Stimulated activated CD4-positive, alpha-beta T cell treated with anti-CD3 and anti-CD28 coated beads, Interleukin-4, amount 100 ng/mL, for 4 hours (primary cell): ENCODE data around the gene C17orf114.

Experiments
- DNase-seq, 2 experiments: peaks; one replicate each; pipeline ENCODE4 v3.0.0-alpha.2; 2020

C17orf114 gene

DNA sequence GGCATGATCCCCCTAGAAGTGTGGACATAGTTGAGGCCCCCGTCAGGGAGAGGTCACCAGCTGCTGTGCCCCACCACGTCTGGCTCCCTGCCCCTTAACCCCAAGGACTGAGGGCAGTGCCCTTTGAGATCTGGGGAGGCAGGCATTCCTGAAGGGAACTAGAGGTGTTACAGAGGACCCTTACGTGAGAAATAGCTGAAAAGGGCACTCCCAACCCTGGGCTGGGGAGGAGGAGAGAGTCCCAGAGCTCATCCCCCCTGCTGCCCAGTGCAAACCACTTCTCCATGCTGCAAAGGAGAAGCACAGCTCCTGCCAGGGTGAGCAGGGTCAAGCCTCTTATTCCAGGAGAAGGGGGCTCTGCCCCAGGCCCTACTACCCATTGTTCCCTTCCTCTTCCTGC is 20.7 kb upstream of the C17orf114 start:
- no peak for DNase-seq

DNA sequence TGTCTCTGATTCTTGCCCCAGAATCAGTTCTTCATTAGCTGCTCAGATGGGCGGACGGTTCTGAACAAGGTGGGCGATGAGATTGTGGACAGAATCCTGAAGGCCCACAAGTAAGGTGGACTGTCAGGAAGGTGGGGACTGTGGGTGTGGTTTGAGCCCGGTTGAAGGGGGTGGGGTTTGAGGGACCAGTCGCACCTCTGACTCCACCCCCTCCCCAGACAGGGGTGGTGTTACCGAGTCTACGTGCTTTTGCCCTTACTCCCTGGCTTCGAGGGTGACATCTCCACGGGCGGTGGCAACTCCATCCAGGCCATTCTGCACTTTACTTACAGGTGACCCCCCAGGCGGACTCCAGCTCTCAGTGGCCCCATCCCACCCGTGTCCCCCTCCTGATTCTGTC is 16.1 kb upstream of the C17orf114 start:
- DNase-seq: no peak

DNA sequence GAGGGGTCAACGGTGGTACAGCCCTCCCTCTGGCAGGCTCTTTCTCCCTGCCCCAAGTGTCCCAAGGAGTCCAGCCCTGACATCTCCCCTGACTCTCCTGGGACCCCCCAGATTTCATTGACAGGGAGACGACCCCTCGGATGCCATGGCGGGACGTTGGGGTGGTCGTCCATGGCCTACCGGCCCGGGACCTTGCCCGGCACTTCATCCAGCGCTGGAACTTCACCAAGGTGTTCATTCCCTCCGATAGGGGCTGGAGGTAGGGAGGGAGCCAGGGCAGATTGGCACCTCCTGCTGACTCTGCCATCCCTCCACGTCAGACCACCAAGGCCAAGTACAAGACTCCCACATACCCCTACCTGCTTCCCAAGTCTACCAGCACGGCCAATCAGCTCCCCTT is 14.7 kb upstream of the C17orf114 start:
- no peak for DNase-seq

DNA sequence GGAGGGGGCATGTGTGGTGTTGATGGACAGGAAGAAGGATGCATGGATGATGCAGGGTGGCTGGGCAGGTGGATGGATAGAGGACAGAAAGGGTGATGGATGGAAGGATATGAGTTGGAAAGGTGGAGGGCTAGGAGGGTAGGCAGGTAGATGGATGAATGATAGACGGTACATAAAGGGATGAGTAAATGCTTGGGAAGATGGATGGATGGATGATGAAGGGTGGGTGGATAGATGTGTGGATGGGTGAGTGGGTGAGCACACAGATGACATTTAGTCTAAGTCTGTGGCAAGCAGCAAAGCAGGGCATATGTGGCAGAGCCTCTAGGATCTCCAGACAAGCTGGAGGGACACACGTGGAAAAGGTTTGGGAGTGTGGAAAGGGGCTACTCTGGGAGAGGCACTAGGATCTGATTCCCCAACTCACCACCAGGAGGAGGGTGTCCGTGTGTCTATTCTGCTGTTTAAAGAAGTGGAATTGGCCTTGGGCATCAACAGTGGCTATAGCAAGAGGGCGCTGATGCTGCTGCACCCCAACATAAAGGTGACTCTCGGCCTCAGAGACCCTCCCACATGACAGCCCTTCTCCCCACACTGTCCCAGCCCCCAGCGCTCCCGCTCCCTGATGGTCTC is 13.0 kb upstream of the C17orf114 start:
- no peak for DNase-seq

DNA sequence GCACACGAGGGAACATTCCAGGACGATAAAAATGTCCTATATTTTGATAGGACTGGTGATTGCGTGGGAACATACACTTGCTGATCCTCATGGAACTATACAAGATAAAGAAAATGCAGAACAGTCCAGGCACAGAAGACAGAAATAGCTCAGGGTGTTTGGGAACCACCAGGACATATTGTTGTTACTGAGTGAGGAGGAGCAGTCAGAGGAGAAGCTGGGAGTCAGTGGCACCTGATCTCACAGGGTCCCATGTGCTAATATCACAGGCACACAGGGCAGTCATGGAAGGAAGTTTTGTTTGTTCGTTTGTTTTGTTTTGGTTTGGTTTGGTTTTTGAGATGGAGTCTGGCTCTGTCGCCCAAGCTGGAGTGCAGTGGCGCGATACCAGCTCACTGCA is 10.6 kb upstream of the C17orf114 start:
- no peak for DNase-seq

DNA sequence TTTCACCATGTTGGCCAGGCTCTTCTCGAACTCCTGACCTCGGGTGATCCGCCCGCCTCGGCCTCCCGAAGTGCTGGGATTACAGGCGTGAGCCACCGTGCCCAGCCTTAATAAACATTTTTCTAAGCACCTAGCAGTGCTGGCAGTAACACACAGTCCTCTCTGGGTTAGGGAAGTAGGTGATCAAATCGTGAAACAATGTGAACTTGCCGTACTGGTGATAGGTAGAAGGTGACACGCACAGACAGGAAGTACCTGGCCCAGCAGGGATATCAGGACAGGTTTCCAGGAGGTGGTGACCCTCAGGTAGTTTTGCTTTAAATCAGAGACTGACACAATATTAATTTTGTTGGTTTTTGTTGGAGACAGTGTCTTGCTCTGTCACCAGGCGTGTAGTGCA is 9.3 kb upstream of the C17orf114 start:
- DNase-seq: no peak

DNA sequence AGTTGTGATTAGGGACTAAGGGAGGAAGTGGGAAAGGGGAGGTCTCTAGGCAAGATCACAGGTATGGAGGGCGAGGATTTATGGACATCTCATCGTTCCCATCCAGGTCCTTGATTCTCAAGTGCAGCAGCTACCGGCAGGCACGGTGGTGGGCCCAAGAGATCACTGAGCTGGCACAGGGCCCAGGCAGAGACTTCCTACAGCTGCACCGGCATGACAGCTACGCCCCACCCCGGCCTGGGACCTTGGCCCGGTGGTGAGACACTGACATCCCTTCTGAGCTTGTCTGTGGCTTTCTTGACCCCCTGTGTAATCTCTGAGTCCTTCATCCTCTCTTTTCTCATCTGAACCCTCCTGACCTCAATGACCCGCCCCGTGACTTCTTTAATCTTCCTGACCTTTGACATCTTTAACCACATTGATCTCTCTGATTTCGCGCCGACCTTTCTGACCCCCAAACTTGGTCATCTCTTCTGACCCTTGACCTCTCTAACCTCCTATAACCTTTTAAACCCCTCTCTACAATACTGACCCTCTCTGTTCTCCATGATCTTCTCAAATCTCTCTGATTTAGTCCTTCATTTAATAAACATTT is 8.7 kb upstream of the C17orf114 start:
- no peak for DNase-seq

DNA sequence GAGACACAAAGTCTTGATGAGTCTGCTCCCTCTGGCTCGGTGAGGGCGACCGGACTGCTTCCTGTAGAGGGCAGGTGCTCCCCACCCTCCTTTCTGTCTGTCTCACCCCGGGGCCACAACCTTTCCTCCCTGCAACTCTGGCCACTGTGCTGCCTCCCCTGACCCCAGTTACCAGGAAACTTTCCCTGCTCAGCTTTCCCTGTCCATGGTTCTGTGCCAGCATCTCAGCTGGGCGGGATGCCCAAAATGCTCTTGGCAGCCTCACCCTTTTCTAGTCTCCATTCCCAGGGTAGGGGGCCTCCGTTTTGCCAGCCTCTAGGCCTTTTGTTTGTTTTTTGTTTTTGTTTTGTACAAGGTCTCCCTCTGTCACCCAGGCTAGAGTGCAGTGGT is 6.2 kb upstream of the C17orf114 start:
- no peak for DNase-seq

DNA sequence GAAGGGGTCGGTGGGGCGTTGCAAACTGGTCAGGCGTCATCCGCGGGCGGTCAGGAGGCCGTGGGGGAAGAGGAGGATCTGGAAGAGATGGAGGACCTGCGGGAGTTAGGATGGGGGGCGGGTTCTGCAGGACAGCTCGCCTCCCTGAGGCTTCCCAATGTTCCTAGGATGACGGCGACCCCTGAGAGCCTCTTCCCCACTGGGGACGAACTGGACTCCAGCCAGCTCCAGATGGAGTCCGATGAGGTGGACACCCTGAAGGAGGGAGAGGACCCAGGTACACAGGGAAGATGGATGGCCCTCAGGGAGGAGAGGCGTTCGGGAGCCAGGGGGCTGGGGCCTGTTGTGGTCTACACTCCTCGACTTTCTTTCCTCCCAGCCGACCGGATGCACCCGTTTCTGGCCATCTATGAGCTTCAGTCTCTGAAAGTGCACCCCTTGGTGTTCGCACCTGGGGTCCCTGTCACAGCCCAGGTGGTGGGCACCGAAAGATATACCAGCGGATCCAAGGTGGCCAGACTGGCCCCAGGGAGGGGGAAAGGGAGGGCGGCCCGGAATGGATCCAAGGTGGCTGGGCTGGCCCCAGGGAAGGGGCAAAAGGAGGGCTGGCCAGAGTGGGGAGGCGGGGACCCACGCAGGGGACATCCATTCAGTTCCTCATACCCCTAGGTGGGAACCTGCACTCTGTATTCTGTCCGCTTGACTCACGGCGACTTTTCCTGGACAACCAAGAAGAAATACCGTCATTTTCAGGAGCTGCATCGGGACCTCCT is 5.7 kb upstream of the C17orf114 start:
- no peak for DNase-seq

DNA sequence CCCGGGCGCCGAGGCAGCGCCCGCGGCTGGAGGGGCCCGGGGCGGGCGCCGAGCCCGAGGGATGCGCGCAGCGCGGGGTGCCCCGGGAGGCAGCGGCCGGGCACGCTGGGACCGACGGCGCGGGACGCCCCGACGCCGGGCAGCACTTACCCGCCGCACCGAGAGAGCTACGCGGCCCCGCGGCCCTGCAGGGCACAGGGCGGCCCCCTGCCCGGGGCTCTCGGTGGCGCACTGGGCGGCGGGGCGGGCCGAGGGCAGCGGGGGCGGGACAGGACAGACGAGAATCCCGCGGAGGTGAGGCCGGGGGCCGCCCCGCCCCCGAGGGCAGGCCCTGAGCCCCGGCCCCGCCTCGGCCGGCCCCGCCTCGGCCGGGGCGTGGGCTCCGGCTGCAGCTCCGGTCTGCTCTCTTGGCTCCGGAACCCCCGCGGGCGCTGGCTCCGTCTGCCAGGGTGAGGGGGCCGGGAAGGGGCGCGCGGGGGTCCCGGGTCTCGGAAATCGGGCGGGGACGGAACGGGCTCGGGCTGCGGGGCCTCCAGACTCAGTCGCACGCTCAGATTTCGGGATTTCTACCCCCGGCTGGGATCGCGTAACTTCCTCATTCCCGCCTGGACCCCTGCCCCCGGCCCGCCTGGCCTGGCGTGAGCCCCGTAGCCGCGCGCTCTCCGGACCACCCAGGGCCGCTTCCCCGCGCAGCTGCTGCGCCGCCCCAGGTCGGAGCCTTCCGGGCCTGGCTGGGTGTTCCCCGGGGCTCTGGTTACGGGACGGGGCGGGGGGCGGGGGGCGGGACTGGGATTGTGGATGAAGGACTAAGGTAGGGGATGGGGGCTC is 4.9 kb upstream of the C17orf114 start, which contains the start of gene PLD2:
PLD2 (plus strand) TSS at position 376 of the 828 bp plus-strand sequence. CDS start 621 bp downstream, outside the sequence.
- peak; percentile 78 to 87 for DNase-seq

DNA sequence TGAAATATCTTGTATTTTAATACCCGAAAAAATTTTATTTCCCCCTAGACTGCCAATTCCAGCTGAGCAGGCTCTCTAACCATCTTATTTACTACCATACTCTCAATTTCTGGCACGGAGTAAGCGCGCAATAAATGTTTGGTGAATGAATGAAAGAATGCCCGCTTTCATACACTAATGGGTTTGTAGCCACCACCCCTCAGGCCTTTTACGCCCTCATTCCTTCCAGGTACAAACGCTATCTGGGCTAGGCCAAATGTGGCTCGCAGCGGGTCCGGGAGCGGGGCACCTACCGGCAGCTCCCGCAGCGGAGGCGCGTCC is 4.3 kb upstream of the C17orf114 start:
- DNase-seq: no peak

DNA sequence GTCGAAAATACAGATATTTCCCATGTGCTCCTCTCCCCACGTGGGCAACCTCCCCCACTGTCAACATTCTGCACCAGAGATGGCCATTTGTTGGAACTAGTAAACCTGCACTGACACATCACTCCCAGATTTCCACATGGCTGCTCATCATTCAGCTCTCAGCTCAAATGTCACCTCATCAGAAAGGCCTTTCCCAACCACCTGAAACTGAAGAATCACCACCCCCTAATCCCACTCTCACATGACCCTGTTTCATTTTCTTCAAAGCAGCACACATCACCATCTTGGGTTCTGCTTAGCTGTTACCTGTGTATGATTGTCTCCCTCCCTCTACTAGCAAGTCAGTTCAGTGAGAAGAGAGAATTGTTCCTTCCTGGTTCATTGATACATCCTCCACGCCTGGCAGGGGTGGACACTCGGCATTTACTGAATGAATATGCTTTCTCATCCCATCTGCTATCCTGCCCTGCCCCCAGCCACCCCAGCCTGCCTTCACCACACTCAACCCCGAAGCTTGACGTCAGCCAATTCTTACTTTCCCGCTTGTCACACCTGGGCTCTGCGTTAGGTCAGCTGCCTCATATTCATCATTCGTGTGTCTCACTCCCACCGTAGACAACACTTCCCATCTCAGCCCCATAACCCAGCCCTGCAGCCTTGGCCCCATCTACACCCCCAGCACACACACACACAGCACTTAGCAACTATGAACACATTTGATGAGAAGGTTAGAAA is 1.5 kb downstream of the C17orf114 start:
- DNase-seq: no peak

DNA sequence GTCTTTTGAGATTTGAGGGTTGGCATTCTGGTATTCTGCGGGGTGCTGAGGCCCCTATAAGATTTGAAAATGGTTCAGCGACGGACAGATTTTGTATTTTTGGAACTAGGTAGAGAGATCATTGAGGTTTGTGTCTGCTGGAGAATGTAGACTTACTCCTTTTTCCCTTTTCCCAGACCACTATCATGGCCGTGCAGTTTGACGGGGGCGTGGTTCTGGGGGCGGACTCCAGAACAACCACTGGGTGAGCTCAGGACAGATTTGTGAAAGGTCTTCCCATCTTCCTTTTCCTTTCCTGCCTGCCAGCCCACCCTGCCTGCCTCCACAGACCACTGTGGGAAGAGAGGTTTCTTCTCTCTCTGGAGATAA is 5.6 kb downstream of the C17orf114 start:
- peak in 1 of 2 experiments; percentile 27 for DNase-seq

DNA sequence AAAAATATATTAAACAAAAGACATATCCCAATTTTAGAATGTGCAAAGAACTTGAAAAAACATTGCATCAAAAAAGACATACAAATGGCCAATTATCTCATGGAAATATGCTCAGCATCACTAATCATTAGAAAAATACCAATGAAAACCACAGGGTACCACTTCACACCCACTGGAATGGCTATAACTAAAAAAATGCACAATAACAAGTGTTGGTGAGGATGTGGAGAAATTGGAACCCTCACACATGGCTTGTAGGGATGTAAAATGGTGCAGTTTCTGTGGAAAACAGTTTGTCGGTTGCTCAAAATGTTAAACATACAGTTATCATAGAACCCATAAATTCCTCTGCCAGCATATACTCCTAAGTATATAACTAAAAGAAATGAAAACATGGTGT is 7.0 kb downstream of the C17orf114 start:
- DNase-seq: no peak

DNA sequence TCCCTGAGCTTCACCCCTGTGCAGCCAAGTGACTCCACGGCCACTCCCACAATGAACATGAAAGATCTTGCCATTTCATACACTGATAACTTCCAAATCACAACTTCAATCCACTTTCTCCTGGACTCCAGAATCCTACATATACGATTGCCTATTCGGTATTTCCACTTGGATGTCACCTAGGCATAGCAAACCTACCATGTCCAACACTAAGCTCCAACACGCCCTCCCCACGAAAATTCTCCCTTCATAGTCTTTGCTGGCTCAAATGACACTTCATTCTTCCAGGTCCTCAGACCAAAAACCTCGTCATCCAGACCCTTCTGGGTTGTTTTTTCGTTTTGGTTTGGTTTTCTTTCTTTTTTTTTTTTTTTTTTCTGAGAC is 11.4 kb downstream of the C17orf114 start:
- no peak for DNase-seq

DNA sequence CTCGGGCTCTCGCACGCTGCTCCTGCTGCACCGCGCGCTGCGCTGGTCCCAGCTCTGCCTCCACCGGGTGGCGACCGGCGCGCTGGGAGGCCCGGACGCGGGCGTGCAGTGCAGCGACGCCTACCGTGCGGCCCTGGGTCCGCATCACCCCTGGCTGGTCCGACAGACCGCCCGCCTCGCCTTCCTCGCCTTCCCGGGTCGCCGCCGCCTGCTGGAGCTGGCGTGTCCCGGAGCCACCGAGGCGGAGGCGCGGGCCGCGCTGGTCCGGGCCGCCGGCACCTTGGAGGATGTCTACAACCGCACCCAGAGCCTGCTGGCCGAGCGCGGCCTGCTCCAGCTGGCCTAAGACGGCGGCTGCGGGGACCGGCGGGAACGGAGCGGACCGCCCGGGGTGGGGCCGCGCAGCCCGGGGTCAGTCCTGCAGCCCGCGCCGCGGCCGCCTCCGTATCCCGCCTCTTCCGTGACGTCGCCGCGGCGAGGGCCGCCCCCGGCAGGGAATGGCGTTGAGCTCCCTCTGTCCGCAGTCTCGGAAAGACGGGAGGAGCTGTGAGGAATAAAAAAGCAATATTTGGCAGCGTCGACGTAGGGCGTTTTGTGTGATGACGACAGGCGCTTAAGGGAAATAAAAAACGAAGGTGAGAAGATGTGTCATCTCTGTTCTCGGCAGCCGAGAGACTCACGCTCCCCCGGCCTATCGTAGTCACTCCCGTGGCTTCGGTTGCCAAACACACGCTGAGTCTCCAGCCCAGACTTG is 12.0 kb downstream of the C17orf114 start:
- DNase-seq: peak; percentile 74 to 79

DNA sequence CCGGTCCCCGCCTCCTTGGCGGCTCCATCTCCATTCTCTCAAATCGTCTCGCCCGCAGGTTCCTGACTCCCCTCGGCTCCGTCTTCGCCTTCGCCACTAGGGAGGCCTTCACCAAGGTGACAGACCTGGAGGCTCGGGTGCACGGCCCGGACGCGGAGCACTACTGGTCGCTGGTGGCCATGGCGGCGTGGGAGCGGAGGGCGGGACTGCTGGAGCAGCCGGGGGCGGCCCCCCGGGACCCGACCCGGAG is 12.5 kb downstream of the C17orf114 start:
- DNase-seq: no peak

DNA sequence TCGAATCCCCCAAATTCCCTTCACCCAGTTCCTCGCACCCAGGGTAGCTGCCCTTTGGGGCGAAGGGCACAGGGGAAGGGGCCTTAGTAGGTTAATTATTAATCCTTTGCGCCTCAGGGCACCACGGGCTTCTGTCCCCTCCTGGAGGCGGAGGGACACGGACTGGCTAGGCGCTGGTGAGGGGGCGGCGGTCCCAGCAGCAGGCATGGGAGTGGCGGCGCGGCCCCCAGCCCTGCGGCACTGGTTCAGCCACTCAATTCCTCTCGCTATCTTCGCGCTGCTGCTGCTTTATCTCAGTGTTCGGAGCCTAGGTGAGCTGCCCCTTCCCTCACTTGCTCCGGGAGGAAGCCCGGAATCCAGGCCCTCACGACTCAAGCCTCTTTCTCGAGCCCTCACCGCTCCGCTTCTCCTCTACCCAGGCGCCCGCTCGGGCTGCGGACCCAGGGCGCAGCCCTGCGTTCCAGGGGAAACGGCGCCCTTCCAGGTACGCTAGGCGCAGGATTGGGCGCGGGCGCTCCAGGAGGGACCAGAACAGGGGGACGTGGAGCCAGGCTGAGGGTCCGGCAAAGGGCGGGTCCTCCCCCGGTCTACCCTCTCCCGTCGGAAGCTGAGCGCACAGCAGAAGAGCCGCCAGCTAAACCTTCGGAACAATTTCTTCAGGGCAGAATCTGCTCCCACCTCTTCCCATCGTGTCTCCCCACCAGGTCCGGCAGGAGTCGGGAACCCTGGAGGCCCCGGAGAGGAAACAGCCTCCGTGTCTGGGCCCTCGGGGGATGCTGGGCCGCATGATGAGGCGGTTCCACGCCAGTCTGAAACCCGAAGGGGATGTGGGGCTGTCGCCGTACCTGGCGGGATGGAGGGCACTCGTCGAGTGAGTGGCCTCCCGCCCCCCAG is 13.1 kb downstream of the C17orf114 start, which contains the start of gene GLTPD2:
GLTPD2 (plus strand) TSS at position 158 of the 894 bp plus-strand sequence; CDS start at position 206, 48 bp downstream.
- DNase-seq: no peak

DNA sequence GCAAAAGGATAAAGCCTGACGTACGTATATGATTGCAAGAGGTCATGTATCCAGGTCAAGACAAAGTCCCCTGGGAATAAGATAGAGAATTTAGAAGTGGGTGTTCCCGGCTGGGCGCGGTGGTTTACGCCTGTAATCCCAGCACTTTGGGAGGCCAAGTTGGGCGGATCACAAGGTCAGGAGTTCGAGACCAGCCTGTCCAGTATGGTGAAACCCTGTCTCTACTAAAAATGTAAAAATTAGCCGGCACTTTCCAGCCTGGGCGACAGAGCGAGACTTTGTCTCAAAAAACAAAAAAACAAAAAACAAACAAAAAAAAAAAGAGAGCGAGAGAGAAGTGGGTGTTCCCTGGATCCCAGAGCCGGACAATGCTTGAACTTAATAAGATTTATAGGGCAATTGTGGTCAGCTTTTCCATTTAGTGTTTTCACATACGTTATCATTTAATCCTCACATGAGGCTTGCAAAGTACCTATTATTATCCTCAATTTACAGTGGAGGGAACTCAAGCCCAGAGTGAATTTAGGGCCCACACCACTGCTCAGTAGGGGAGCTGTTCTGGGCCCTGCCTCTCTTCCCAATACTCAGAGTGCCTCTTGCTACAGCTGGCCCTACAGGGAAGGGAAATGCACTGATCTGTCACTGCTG is 13.8 kb downstream of the C17orf114 start:
- no peak for DNase-seq

DNA sequence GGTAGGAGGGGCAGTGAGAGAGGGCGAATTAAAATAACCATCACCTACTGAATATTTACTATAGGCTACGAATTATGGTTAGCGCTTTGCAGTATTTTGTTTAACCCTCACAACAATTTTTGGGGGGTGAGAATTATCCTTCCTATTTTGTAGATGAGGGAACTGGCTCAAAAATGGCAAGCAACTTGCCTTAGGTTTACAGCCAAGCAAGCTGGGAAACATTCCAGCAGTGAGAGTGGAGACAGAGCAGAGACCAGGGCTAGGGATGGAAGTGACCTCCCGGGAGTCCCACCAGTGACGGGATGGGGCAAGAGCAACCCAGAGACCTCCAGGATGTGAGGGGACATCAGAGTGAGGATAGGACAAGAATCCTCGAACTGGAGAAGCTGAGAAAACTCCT is 15.6 kb downstream of the C17orf114 start:
- no peak for DNase-seq

DNA sequence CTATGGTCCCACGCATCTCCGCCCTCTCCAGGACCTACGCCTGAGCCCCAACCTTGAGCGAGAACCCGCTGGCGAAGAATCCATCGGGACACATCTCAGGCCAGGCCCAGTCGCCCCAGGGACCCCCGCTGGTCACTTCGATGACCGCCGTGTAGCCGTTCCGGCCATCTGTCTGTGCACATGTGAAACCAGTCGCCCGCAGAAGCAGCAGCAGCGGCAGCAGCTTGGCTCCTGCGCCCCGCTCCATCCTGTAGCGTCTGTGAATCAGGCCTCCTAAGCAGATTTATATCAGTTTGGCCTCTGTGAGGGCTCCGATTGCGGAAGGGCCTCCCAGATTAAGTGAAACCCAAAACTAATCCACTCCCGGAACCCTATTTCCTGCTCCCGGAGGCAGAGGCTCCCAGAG is 16.0 kb downstream of the C17orf114 start, which contains the start of gene VMO1:
VMO1 (minus strand) TSS at position 259 of the 406 bp plus-strand sequence; CDS start at position 247, 12 bp downstream.
- DNase-seq: no peak
